Liver (tissue), 3 donors: Measurements from ENCODE around the gene SSBP2.

ENCODE experiments used
- FOXA1 ChIP-seq: IDR thresholded peaks from 2 replicates; pipeline ENCODE4 v1.6.1; 2016; ENCODE audit warnings: antibody characterized with exemption
- GABPA ChIP-seq, 2 donors: IDR thresholded peaks in 1 of 2; conservative IDR thresholded peaks in 1 of 2; 2 replicates each; pipeline ENCODE4 v1.6.1; 2016; ENCODE audit warnings: antibody characterized with exemption in 2 of 2, mild to moderate bottlenecking in 1 of 2, moderate library complexity in 1 of 2
- HNF4G ChIP-seq: IDR thresholded peaks from 2 replicates; pipeline ENCODE4 v1.6.1; 2016; ENCODE audit warnings: antibody characterized with exemption
- JUND ChIP-seq, 2 donors: IDR thresholded peaks; 2 replicates each; pipeline ENCODE4 v1.6.1; 2016; ENCODE audit warnings: antibody characterized with exemption in 2 of 2
- RXRA ChIP-seq, 2 donors: IDR thresholded peaks; 2 replicates each; pipeline ENCODE4 v1.6.1; 2017 to 2018; ENCODE audit warnings: antibody characterized with exemption in 2 of 2, mild to moderate bottlenecking in 1 of 2
- TAF1 ChIP-seq: conservative IDR thresholded peaks from 2 replicates; pipeline ENCODE4 v1.6.1; 2016; ENCODE audit warnings: antibody characterized with exemption, mild to moderate bottlenecking
- YY1 ChIP-seq: IDR thresholded peaks from 2 replicates; pipeline ENCODE4 v1.6.1; 2016; ENCODE audit warnings: antibody characterized with exemption, mild to moderate bottlenecking
- TF ChIP-seq, protein P1 (sequence below): fragments of 150-350 bp; IDR thresholded peaks from 2 replicates; pipeline ENCODE4 v1.5.1; 2017; ENCODE audit warnings: improper control_type of control experiment, low read depth, low read length; ENCODE audit not compliant: missing input control
- TF ChIP-seq, protein P2 (sequence below): IDR thresholded peaks from 2 replicates; pipeline ENCODE4 v1.6.1; 2016; ENCODE audit warnings: antibody characterized with exemption, mild to moderate bottlenecking
- TF ChIP-seq, protein P3 (sequence below): IDR thresholded peaks from 2 replicates; pipeline ENCODE4 v1.6.1; 2016; ENCODE audit warnings: antibody characterized with exemption
- TF ChIP-seq, protein P4 (sequence below): IDR thresholded peaks from 2 replicates; pipeline ENCODE4 v1.6.1; 2016; ENCODE audit warnings: antibody characterized with exemption
- donor health status: healthy.
- donor health status: healthy.

DNA sequence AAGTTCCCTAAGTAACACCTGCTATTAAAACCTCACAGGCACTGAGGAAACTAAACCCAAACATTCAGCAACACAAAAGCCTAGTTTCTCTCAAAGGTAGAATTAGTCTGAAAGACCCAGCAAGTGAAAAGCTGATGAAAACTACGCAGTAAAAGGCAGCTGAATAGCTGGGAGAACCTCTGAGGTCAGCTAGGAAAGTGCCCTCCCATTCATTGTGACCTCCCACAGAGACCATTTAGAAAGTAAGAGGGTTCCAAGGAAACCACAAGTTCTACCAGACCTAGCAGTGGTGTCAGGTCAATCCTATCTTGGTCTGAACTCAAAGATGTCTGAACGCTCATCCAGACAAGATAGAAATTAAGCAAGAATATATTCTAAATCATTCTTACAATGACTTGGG, 144.7 kb downstream of the SSBP2 start:
- TF ChIP-seq, protein P1, sequence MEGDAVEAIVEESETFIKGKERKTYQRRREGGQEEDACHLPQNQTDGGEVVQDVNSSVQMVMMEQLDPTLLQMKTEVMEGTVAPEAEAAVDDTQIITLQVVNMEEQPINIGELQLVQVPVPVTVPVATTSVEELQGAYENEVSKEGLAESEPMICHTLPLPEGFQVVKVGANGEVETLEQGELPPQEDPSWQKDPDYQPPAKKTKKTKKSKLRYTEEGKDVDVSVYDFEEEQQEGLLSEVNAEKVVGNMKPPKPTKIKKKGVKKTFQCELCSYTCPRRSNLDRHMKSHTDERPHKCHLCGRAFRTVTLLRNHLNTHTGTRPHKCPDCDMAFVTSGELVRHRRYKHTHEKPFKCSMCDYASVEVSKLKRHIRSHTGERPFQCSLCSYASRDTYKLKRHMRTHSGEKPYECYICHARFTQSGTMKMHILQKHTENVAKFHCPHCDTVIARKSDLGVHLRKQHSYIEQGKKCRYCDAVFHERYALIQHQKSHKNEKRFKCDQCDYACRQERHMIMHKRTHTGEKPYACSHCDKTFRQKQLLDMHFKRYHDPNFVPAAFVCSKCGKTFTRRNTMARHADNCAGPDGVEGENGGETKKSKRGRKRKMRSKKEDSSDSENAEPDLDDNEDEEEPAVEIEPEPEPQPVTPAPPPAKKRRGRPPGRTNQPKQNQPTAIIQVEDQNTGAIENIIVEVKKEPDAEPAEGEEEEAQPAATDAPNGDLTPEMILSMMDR = no peak
- TF ChIP-seq GABPA (IDR thresholded peaks at IDR 0.05 in 1 of 2, conservative IDR thresholded peaks at IDR 0.05 in 1 of 2) (no peak), YY1 (no peak), TAF1 (no peak), RXRA (IDR thresholded peaks at IDR 0.05) (no peak), FOXA1 (no peak), HNF4G (no peak), JUND (IDR thresholded peaks at IDR 0.05) (no peak)
- TF ChIP-seq, protein P2, sequence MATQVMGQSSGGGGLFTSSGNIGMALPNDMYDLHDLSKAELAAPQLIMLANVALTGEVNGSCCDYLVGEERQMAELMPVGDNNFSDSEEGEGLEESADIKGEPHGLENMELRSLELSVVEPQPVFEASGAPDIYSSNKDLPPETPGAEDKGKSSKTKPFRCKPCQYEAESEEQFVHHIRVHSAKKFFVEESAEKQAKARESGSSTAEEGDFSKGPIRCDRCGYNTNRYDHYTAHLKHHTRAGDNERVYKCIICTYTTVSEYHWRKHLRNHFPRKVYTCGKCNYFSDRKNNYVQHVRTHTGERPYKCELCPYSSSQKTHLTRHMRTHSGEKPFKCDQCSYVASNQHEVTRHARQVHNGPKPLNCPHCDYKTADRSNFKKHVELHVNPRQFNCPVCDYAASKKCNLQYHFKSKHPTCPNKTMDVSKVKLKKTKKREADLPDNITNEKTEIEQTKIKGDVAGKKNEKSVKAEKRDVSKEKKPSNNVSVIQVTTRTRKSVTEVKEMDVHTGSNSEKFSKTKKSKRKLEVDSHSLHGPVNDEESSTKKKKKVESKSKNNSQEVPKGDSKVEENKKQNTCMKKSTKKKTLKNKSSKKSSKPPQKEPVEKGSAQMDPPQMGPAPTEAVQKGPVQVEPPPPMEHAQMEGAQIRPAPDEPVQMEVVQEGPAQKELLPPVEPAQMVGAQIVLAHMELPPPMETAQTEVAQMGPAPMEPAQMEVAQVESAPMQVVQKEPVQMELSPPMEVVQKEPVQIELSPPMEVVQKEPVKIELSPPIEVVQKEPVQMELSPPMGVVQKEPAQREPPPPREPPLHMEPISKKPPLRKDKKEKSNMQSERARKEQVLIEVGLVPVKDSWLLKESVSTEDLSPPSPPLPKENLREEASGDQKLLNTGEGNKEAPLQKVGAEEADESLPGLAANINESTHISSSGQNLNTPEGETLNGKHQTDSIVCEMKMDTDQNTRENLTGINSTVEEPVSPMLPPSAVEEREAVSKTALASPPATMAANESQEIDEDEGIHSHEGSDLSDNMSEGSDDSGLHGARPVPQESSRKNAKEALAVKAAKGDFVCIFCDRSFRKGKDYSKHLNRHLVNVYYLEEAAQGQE = no peak
- TF ChIP-seq, protein P3, sequence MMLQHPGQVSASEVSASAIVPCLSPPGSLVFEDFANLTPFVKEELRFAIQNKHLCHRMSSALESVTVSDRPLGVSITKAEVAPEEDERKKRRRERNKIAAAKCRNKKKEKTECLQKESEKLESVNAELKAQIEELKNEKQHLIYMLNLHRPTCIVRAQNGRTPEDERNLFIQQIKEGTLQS = no peak
- TF ChIP-seq, protein P4, sequence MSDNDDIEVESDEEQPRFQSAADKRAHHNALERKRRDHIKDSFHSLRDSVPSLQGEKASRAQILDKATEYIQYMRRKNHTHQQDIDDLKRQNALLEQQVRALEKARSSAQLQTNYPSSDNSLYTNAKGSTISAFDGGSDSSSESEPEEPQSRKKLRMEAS = no peak
